HPDE6-E6E7 (cell line): Measurements from ENCODE around the gene ABCC4.

Experiments used
- DNase-seq: peaks from one replicate; pipeline ENCODE4 v3.0.0; 2011; ENCODE audit warnings: missing footprints; ENCODE audit errors: extremely low spot score

Gene ABCC4, protein sequence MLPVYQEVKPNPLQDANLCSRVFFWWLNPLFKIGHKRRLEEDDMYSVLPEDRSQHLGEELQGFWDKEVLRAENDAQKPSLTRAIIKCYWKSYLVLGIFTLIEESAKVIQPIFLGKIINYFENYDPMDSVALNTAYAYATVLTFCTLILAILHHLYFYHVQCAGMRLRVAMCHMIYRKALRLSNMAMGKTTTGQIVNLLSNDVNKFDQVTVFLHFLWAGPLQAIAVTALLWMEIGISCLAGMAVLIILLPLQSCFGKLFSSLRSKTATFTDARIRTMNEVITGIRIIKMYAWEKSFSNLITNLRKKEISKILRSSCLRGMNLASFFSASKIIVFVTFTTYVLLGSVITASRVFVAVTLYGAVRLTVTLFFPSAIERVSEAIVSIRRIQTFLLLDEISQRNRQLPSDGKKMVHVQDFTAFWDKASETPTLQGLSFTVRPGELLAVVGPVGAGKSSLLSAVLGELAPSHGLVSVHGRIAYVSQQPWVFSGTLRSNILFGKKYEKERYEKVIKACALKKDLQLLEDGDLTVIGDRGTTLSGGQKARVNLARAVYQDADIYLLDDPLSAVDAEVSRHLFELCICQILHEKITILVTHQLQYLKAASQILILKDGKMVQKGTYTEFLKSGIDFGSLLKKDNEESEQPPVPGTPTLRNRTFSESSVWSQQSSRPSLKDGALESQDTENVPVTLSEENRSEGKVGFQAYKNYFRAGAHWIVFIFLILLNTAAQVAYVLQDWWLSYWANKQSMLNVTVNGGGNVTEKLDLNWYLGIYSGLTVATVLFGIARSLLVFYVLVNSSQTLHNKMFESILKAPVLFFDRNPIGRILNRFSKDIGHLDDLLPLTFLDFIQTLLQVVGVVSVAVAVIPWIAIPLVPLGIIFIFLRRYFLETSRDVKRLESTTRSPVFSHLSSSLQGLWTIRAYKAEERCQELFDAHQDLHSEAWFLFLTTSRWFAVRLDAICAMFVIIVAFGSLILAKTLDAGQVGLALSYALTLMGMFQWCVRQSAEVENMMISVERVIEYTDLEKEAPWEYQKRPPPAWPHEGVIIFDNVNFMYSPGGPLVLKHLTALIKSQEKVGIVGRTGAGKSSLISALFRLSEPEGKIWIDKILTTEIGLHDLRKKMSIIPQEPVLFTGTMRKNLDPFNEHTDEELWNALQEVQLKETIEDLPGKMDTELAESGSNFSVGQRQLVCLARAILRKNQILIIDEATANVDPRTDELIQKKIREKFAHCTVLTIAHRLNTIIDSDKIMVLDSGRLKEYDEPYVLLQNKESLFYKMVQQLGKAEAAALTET (N-terminal part only)

DNA sequence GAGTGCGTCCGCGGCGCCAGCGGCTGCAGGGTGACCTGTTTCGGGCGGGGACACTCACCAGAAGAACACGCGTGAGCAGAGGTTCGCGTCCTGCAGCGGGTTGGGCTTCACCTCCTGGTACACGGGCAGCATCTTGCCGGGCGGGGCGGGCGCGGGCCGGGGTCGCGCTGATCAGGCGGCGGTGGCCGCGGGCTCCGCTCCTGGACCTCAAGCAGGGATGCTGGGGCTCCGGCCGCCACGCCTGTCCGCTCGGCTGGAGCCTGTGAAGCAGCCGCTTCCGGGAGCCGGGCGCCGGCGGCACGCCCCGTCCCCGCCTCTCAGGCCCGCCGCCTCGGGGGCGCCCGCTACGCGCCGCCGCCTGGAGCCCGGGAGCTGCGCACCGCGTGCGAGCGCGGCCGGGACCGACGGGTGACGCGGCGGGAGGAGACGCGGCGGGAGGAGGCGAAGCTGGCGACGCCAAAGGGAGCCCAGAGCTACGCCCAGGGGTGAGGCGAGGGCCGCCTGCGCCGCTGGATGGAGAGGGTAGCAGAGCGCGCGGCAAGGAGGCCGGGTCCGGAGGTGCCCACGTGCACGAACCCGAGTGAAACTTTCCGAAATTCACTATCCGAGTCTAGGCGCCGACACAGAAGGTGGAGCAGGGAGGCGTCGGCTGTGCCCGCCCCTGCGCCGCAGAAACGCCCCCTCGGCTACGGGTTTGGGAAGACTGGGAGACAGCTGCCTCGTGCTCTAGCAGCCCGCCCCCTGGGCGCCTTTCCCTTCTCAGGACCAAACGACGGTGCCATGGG is at the start of gene ABCC4:
ABCC4 (minus strand) TSS at position 269 of the 785 bp plus-strand sequence; CDS start at position 132, 137 bp downstream.
- DNase-seq, result peak; percentile 67

DNA sequence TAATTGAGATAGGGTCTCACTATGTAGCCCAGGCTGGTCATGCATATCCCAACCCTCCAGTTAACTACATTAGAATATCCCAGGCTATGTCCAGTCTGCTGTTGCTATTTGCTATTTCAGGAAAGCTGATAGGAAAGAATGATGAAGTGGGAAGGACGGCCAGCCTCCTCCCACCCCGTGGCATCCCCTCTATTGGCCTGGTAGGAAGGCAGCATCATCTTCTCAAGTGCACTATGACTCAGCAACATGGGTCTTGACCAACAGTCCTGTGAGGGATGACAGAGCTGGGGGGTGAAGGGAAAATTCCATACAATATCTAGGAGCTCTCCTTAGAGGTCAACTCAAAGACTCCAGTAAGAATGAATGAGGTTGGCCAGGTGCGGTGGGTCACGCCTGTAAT is 48.0 kb upstream of the ABCC4 start:
- no peak for DNase-seq

DNA sequence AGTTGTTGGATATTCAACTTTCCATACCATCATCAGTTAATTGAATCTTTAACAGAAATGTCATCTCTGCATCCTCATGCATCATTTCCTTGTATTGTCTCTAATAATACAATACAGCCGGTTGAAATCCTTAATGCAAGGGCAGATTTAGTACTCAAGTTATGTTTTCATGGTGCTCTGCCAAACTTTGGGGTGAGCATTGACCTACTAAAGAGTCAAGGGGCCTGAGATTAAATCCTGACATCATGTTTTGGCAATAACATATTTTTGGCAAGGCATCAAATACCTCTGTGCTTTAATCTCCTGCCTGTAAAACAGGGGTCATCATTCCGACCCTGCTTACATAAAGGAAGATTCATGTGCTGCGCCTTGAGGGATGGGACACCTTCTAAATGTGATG is 42.7 kb upstream of the ABCC4 start:
- DNase-seq, result no peak

DNA sequence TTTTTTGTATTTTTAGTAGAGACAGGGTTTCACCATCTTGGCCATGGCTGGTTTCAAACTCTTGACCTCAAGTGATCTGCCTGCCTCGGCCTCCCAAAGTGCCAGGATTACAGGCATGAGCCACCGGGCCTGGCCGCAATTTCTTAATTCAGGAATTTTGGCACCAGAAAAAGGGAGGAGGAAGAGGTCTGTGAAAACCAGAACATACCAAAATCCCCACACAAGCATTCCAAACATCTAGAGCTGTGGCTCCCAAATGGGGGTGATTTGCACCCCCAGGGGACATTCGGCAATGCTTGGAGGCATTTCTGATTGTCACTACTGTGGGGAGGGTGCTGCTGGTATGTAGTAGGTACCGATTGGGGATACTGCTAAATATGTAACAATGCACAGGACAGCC is 40.2 kb upstream of the ABCC4 start:
- DNase-seq, result no peak

DNA sequence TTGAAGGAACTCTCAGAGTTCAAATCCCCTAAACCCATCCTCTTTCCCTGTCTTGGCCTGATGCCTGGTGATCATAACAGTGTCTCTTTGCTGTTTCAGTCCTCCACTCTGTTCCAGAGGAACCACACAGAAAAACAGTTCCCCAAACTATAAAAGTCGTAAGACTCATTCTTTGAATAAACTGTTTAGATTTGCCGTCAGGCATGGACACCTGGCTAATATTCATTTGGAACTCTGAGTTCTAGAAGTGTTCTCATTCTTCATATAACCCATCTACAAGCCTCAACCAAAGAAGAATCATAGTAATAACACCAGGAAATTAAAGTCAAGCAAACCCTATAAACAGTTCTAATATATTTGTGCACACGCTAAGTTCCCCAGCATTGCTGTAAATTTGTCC is 37.7 kb upstream of the ABCC4 start:
- no peak for DNase-seq

DNA sequence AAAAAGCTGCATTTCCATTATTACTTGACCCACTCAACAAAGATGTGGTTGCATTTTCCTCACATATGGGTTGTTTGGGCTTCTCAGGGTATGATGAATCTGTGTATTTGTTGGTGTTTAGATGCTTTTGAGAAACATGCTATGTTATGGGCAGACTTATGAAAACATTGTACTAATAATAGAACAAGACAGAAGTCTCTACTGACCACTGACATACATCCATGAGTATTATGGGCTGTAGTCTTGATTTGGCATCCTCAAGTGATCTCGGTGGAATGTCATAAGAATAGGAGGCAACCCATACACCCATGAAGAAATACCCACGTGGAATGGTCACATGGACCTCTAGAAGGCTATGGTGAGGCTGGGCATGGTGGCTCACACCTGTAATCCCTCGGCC is 36.3 kb upstream of the ABCC4 start:
- DNase-seq, result no peak

DNA sequence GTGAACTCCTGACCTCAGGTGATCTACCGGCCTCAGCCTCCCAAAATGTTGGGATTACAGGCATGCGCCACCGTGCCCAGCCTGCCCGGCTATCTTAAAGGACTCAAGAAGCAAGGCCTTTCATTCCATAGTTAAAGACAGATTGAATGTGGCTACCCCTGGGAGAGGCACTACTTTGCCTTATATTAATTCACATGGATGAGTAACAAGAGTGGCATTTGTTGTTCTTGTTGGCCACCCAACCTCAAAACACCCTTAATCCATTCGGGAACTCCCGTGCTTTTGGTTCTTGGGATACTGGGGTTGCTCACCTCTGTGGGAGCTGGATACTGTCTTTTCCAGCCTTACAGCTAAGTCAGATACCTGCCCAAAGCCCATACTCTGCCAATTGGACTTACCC is 34.4 kb upstream of the ABCC4 start:
- no peak for DNase-seq

DNA sequence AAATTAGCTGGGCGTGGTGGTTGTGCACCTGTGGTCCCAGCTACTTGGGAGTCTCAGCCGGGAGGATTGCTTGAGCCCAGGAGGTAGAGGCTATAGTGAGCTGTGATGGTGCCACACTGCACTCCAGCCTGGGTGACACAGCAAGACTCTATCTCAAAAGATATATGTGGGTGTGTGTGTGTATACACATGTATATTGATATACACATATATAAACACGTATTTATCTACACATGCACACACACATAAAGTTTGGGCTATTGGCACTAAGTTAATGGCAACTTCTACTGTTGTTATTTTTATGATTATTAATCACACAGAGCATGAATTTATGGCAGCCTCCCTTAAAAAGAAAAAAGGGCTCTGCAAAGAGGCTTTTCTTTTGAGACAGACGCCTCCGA is 27.1 kb upstream of the ABCC4 start:
- DNase-seq, result no peak

DNA sequence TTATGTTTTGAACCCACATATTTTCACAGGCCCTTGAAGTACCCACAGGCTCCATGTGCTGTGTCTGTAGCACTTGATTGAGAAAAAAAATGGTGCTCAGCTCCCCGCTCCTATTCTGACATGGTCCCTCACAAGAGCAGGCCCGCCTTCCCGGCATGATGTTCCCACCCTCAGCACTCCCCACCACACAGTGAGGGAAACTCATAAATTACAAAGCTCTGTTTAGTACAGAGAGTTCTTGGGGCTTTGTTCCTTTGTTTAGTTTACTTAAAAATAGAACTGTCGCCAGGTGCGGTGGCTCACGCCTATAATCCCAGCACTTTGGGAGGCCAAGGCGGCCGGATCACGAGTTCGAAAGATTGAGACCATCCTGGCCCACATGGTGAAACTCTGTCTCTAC is 25.9 kb upstream of the ABCC4 start:
- no peak for DNase-seq

DNA sequence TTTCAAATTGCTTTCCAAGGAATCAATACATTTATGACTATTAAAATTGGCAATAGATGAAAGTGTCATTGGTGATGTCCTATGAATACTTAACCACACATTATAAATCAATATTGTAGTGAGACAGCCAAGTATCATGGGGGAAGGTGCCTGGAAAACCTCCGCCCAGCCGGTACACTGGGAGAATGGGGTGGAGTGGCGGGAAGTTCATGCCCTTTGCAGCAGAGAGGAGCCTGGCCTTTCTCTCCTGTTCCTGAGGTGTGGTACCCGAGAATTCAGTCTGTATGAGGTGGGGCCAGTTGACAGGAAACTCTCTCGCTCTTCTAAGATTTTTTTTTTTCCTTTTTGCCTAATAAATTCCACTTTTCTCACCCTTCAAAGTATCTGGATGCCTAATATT is 25.4 kb upstream of the ABCC4 start:
- no peak for DNase-seq

DNA sequence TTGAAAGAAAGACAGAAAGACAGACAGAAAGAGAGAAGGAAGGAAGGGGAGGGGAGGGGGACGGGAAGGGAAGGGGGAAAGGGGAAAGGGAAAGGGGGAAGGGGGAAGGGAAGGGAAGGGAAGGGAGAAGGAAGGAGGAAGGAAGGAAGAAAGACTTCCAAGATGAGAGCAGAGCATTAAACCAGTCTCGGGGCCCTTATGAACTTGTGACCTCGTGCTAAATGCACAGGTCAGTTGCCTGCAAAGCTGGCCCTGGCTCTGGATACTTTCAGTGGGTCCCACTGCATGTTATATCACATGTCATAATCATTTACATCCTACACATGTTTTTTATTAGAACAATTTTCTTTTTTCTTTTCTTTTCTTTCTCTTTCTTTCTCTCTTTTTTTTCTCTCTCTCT is 24.2 kb upstream of the ABCC4 start:
- no peak for DNase-seq

DNA sequence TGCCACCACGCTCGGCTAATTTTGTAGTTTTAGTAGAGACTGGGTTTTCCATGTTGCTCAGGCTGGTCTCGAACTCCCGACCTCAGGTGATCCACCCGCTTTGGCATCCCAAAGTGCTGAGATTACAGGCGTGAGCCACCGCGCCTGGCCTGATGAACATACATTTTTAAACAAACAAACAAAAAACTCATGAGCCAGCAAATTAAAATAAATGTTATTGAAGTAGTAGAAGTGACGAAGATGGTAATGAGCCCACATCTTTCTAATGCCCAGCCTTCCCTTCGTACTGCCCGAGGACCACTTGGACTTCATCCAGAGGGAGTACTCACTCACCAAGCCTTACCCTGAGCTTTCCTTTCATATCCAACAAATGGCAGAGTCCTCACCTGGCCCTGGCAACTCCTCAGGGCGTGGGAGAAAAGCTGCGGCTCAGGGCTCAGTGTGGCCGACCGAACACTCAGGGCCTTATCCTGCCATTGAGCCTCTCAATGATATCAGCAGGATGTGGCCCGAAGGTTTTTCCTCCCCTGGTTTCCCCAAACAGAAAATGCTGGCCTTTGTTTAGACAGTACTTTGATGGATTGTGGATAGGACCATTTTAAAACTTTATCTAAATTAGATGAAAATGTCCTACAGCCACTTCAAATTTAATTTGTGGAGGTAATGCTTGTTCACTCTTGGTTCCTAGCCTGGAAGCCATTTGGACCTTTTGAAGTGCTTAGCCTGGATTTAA is 22.8 kb upstream of the ABCC4 start:
- no peak for DNase-seq

DNA sequence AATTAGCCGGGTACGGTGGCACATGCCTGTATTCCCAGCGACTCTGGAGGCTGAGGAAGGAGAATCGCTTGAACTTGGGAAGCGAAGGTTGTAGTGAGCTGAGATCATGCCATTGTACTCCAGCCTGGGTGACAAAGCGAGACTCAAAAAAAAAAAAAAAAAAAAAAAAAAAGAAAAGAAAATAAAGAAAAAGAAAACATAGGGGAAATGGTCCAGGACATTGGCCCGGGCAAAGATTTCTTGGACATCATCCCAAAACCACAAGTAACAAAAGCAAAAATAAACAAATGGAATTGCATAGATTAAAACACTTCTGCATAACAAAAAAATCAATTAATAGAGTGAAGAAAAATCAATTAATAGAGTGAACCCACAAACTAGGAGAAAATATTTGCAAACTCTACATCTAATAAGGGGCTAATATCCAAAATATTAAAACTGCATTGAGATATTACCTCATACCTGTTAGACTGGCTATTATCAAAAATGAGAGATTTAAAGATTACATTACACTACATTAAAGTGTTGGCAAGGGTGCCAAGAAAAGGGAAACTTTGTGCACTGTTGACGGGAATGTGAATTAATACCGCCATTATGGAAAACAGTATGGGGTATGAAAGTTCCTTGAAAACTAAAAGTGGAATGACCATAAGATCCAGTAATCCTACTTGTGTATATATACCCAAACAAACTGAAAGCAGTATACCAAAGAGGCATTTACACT is 18.5 kb upstream of the ABCC4 start:
- no peak for DNase-seq

DNA sequence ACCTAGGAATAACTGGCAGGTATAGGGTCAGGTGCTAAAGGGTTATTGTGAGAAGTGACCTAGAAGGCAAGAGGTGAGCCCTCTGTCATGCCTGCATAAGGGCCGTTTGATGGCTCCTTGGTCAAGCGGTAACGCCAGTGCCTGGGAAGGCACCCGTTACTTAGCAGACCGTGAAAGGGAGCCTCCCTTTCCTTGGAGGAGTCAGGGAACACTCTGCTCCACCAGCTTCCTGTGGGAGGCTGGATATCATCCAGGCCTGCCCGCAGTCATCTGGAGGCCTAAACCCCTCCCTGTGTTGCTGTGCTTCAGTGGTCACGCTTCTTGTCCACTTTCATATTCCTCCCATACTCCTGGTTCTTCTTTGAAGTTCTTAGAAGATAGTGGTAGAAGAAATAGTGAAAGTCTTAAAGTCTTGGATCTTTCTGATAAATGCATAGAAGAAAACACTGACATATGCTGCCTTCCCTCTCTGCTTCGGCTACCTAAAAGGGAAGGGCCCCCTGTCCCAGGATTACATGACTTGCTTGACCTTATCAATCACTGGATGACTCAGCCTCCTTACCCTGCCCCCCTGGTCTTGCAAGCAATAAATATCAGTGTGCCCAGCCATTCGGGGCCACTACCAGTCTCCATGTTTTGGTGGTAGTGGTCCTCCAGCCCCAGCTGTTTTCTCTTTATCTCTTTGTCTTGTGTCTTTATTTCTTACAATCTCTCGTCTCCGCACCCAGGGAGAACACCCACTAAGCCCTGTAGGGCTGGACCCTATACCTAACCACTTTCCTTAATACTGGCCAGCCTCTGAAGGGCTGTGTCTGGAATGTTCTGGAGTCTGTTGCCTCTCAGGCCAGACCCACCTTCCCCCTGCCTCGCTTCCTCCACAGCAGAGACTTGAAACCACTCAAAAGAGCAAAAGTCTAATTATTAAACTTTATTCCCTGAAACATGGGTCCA is 16.1 kb upstream of the ABCC4 start:
- DNase-seq, result no peak

DNA sequence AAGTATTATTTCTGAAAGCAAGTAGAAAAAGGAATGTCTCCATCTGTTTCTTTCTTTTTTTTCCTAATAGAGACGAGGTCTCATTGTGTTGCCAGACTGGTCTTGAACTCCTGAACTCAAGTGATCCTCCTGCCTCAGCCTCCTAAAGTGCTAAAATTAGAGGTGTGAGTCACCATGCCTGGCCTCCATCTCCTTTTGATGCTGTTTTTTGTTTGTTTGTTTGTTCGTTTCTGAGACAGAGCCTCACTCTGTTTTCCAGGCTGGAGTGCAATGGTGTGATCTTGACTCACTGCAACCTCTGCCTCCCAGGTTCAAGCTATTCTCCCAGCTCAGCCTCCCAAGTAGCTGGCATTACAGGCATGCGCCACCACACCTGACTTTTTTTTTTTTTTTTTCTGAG is 14.5 kb upstream of the ABCC4 start:
- DNase-seq, result no peak

DNA sequence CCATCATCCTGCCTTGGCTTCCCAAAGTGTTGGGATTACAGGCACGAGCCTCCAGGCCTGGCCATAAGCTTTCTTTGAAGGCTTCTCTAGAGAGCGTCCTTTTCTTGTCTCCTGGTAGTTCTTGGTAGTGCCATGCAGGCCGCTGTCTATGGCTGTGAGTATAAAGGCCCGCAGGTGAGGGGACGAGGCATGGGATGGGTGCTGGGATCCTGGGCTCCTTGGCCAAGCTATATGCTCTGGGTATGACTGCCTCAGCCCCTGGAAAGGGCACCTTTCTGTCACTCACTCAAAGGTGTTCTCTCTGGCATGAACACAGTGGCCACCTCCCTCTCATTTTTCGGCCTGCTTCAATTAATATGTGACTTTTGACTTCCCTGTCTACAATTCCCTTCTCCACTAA is 6.3 kb upstream of the ABCC4 start:
- DNase-seq, result no peak

DNA sequence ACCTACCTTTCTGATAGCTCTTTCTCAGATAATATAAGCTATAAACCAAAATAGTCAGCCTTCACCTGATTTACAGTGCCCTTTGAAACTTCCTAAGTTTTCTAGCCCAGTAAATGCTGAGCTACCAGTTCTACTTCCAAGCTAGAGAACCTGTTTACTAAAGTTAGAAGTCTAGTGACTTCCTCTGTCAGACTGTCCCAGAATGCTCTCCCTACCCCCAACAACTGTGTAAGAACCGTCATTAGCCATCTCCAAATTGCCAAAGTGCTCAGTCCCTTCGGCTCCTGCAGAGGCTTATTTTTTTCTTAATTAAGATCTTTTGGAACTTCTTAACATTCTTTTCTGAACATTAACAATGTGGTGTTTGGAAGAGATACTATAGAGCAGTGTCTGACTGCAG is 3.2 kb upstream of the ABCC4 start:
- no peak for DNase-seq

DNA sequence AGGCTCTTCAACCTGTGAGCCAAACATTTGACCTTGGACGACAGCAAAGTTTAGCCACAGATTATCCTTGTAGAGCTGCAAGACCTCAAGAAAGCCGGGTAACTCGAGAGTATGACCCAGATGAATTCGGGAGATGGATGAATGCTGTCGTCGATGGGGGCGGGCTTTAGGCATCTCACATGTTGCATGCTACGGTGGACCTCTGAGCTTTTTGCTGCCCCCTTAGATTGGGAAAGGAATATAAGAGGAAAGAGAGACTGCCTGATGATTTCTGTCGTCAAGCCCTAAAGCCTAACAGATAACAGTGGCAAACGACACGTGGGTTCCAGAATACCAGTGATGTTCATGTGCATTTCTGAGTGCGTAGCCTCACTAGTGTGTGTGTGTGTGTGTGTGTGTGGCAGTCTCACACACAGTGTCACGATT is 730 bp upstream of the ABCC4 start:
- DNase-seq, result no peak
